Bone marrow (tissue), 2 donors: ENCODE data around the gene SPRY2.
A peak's percentile ranks its signal among the peaks of the same experiment; 100 is the strongest.
"Not testable (repeated sequence)": the region's sequence is repeated elsewhere in the genome, so short reads cannot be mapped to it uniquely, and the experiment has no call there.

Source experiments
- DNase-seq, 2 donors: peaks; one replicate each; lab custom pipeline; 2025; lab: John Stamatoyannopoulos, UW

The SPRY2 gene, protein sequence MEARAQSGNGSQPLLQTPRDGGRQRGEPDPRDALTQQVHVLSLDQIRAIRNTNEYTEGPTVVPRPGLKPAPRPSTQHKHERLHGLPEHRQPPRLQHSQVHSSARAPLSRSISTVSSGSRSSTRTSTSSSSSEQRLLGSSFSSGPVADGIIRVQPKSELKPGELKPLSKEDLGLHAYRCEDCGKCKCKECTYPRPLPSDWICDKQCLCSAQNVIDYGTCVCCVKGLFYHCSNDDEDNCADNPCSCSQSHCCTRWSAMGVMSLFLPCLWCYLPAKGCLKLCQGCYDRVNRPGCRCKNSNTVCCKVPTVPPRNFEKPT

GRCh38 chr13:80341101-80341755, at the start of gene SPRY2:
TSS of gene SPRY2 (minus strand) at chr13:80341126. CDS start at chr13:80337705, 3,421 bp downstream.
- DNase-seq: peak in 1 of 2 donors; percentile 67

- DNase-seq: no peak
Measured at GRCh38 chr13:80390338-80390737, 49.4 kb upstream of the SPRY2 start.

DNA sequence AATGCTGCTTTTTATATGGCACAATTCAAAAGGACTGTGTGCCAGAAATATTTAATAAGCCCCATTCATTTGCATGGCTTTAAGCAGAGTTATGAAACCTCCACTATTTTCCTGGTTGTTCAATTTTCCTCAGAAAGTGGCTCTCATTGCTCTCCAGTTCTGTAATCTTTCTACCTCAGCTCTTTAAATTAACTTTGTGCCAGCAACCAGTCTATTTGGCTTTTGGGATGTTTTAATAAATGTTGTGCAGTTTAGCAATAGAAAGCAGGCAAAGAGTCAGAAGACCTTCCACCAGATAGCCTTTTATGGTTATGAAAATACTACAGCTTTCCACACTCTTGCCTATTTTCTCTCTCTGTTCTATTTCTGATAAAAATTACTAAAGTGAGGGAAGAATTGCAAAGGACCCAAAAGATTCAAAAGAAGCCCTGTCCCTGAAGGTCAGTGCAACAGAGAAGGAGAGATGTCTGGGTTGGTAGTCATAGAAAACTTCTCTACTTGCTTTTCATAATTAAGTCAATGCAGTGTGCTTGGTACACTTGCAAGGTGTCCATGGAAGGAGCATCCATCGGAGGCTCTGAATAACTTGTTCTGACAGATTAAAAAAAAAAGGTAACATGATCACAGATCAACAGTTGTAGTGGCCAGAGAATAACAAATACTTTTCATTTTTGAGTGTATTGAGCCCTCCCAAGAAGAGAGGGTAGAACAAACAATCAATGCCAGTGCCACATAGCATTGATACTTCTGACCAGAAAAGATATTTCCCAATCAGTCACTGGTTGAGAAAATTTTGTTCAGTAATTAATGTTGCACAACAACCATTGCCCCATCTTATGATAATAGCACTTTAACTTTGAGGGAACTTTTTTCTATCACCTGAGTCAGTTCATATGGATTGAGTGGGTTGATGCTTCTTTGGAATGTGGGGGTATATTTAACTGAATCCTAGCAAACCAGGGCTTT, 48.4 kb upstream of the SPRY2 start:
- DNase-seq: no peak

DNA sequence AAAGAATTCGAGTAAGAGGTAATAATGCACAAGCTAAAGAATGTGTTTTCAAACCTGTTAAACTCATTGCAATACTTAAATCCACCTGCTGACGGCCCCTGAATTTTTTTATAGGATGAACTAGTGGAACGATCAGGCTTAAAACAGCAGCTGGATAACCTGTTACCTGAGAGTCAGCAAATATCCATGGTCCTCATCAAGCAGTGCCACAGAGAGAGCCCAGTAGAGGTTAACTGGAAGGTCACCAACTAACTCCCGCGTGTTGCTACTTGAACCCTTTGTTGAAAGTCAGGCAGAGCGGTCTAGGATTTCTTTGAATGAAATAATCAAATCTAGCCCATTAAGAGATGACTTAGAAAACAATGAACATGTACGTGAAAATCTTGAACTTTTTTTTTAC, 47.6 kb upstream of the SPRY2 start:
- DNase-seq: no peak

- DNase-seq: no peak
Measured at GRCh38 chr13:80386592-80386991, 45.7 kb upstream of the SPRY2 start.

- DNase-seq: no peak
Measured at GRCh38 chr13:80386002-80386401, 45.1 kb upstream of the SPRY2 start.

DNA sequence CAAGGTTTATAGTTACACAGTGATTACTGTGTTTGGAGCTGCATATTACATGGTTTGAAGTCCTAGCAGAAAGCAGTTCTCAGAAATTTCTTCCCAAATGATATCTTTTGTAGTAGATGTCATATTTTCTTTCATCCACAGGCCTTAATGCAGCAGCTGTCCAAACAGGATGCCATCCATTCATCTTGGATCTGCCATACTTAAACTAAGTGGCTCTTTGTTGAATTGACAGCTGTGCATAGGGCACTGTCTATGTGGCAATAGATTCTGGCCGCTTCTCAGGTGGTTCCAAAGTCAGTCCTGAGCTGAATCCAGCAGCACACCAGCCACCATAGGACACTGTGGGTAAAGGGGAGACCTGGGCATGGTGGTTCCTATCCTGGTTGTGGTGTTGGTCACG, 41.6 kb upstream of the SPRY2 start:
- DNase-seq: no peak

DNA sequence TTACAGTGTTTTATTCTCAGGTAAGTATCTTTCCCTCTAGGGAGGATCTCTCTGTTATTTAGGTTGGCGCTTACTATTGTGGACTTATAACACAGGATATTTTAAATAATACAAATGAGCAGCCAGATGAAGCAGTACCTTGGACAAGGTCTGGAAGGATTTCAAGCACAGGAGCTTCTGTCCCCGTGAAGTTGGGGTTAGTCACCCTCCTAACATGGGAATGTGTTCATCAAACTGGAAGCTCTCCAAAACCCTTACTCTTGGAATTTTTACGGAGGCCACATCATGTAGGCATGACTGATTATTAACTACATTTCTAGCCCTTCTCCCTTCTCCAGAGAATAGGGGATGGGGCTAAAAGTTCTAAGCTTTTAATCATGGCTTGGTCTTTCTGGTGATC, 38.3 kb upstream of the SPRY2 start:
- DNase-seq: no peak

- DNase-seq: no peak
Measured at GRCh38 chr13:80376554-80376953, 35.6 kb upstream of the SPRY2 start.

- DNase-seq: no peak
Measured at GRCh38 chr13:80374901-80375300, 34.0 kb upstream of the SPRY2 start.

GRCh38 chr13:80374444-80374843, 33.5 kb upstream of the SPRY2 start:
- no peak for DNase-seq

- DNase-seq: no peak
Measured at GRCh38 chr13:80371840-80372509, 31.0 kb upstream of the SPRY2 start.

- no peak for DNase-seq
Measured at GRCh38 chr13:80367473-80367872, 26.5 kb upstream of the SPRY2 start.

GRCh38 chr13:80363890-80364503, 23.1 kb upstream of the SPRY2 start:
- no peak for DNase-seq

GRCh38 chr13:80362481-80362880, 21.6 kb upstream of the SPRY2 start:
- no peak for DNase-seq

DNA sequence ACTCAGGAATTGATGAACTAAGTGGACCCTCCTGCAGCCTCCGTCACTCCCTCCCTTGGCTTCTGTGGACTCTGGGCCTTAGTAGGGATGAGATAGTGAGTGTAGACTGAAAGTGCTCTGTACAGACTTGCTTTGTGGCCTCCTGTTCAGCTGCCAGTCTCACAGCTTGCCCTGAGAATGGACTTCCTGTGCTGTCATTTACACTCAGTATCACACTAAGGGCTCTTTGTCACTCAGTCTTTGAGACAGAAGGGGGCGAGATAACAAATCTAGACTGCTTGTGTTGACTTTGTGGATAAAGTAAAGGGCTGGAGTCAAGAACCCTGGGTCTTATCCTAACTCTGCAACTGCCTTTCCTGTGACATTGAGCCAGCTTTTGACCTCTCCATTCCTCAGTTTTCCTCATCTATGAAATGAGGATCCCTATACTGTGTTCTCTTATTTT, 21.0 kb upstream of the SPRY2 start:
- DNase-seq: no peak

DNA sequence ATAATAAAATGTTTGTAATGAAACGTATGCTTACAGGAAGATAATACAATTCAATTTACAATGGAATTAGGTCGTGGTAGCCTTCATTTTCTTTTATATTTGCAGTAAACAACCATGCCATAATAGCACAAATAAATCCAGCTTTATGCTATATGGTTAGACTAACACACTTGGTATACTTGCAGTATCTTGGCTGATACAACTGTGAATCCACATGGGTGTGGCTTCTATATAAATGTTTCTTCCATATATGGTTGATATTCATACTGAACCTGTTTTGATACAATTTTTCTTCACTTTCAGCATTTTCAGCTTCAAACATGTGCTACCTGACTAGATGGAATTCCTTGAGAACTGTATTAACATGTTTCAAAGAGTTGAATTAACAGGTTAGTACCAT, 20.4 kb upstream of the SPRY2 start:
- no peak for DNase-seq

DNA sequence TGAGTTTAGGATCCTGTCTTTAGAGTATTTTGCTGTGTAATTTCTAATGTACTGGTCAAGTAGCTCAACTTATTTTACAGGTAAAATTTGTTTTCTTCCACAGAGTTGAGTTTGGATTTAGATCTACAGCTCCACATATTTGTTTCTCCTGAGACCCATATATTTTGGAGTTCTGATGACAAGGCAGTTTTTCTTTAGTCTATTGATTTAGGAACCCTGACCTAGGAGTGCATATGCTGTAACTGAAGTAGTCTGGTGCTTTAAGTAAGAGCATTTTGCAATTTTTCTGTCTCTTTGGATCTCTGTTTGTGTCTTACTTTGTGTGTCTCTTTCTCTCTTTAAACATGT, 19.5 kb upstream of the SPRY2 start:
- no peak for DNase-seq

DNA sequence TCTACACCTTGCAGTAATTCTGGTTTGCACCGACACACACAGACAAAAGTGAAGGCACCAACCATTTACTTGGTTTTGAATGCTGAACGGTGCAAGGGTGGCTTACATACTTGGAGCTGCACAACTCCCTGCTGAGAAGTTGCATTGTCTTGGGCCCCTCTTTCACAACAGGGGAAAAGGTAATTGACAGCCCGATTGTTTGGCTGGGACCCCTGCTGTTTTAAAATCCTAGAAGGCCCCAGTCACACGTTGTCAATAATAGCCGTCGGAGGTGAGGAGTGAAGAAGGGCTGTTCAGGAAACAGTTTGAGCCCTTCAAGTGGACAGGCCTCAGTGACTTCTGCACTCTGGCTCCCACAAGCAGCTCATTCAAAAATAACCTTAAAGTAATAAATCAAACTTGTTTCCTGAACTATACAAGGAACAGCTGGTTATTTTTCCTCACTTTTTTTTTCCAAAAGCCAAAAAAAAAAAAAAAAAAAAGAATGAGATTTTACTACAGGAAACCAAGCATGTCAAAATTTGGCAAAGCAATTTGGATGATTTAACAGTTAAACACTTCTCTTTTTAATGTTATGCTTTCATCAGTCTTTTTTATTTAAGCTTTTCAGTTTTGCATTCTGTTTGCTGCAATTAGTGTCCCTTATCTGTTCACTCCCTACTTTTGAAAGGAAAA, 19.0 kb upstream of the SPRY2 start:
- no peak for DNase-seq

- no peak for DNase-seq
Measured at GRCh38 chr13:80359414-80359777, 18.5 kb upstream of the SPRY2 start.

GRCh38 chr13:80355496-80356094, 14.7 kb upstream of the SPRY2 start:
- not testable (repeated sequence) for DNase-seq
